CD14-positive monocyte (primary cell): ENCODE results near the gene CEP170B. TPM values are rescaled to one million over a fixed set of nuclear protein-coding genes. Genes with fewer than 3 reads are reported as not detected.

Experiments
- DNase-seq, 3 donors: peaks; one replicate each; pipeline ENCODE4 v3.0.0-alpha.2; 2011 to 2022
- H2AFZ ChIP-seq: 2 replicates; pipeline ENCODE4 v1.6.0; 2012; ENCODE audit warnings: mild to moderate bottlenecking, low read depth, low read length, inconsistent platforms; ENCODE audit not compliant: insufficient read depth, poor library complexity, severe bottlenecking
- H3K27ac ChIP-seq, 2 donors: 1 replicate in 1 of 2; 2 replicates in 1 of 2; pipeline ENCODE4 v1.5.1; 2012 to 2013; ENCODE audit warnings: low read length in 2 of 2, control low read depth in 1 of 2, inconsistent platforms in 1 of 2, low read depth in 1 of 2, mild to moderate bottlenecking in 1 of 2
- H3K27me3 ChIP-seq, 2 donors: one replicate each; pipeline versions ENCODE4 v1.6.0 to v1.6.1; 2011 to 2013; ENCODE audit warnings: low read length in 2 of 2; ENCODE audit not compliant: control insufficient read depth in 2 of 2, insufficient read depth in 2 of 2
- H3K36me3 ChIP-seq, 2 donors: replicated peaks in 1 of 2; 1 replicate in 1 of 2; 2 replicates in 1 of 2; pipeline versions ENCODE4 v1.5.1 to v1.6.1; 2012 to 2013; ENCODE audit warnings: low read length in 2 of 2, control low read depth in 1 of 2, inconsistent platforms in 1 of 2, mild to moderate bottlenecking in 1 of 2; ENCODE audit not compliant: insufficient read depth in 2 of 2, control insufficient read depth in 1 of 2
- H3K4me1 ChIP-seq, 2 donors: 1 replicate in 1 of 2; 2 replicates in 1 of 2; pipeline versions ENCODE4 v1.5.1 to v1.6.1; 2012 to 2013; ENCODE audit warnings: low read length in 2 of 2, control low read depth in 1 of 2, inconsistent platforms in 1 of 2, mild to moderate bottlenecking in 1 of 2, moderate library complexity in 1 of 2; ENCODE audit not compliant: insufficient read depth in 2 of 2, control insufficient read depth in 1 of 2
- H3K4me2 ChIP-seq: replicated peaks from 2 replicates; pipeline ENCODE3; 2012; ENCODE audit warnings: low read length, moderate library complexity, mild to moderate bottlenecking; ENCODE audit not compliant: poor library complexity, severe bottlenecking; ENCODE audit errors: extremely low read depth
- H3K4me3 ChIP-seq, 3 experiments: fragments of 200-600 bp in 1 of 3; sonication (generic) in 1 of 3; replicated peaks in 1 of 3; 1 replicate in 2 of 3; 2 replicates in 1 of 3; pipeline ENCODE4 v1.5.1; 2011 to 2013; ENCODE audit warnings: low read length in 3 of 3, mild to moderate bottlenecking in 3 of 3, control low read depth in 2 of 3, low read depth in 2 of 3, inconsistent platforms in 1 of 3, moderate library complexity in 1 of 3
- H3K79me2 ChIP-seq: 2 replicates; pipeline ENCODE4 v1.6.0; 2012; ENCODE audit warnings: mild to moderate bottlenecking, control low read depth, inconsistent platforms, low read length, moderate library complexity; ENCODE audit not compliant: insufficient read depth
- H3K9ac ChIP-seq: 2 replicates; pipeline ENCODE4 v1.6.0; 2017; ENCODE audit warnings: low read length, mild to moderate bottlenecking; ENCODE audit not compliant: insufficient read depth, poor library complexity, severe bottlenecking
- H3K9me3 ChIP-seq, 2 donors: replicated peaks in 1 of 2; 1 replicate in 1 of 2; 2 replicates in 1 of 2; pipeline versions ENCODE4 v1.5.1 to v1.6.1; 2012 to 2013; ENCODE audit warnings: low read length in 2 of 2, control low read depth in 1 of 2; ENCODE audit not compliant: control insufficient read depth in 1 of 2, insufficient read depth in 1 of 2
- H4K20me1 ChIP-seq: 2 replicates; pipeline ENCODE4 v1.6.0; 2012; ENCODE audit warnings: mild to moderate bottlenecking, low read length, control low read depth, moderate library complexity; ENCODE audit not compliant: insufficient read depth
- H3K27ac Mint-ChIP-seq, 7 donors: one replicate each; pipeline ENCODE4 v1.8.0; 2020; ENCODE audit warnings: mild to moderate bottlenecking in 7 of 7, mixed read lengths in 7 of 7, moderate library complexity in 6 of 7, inconsistent platforms in 2 of 7
- H3K27me3 Mint-ChIP-seq, 3 donors: one replicate each; pipeline ENCODE4 v1.8.0; 2021 to 2022; ENCODE audit warnings: low read depth in 3 of 3, mild to moderate bottlenecking in 3 of 3, mixed read lengths in 3 of 3, moderate library complexity in 3 of 3, inconsistent platforms in 1 of 3
- H3K36me3 Mint-ChIP-seq, 2 donors: one replicate each; pipeline ENCODE4 v1.8.0; 2020; ENCODE audit warnings: mixed read lengths in 2 of 2, inconsistent platforms in 1 of 2, mild to moderate bottlenecking in 1 of 2
- H3K4me1 Mint-ChIP-seq: one replicate; pipeline ENCODE4 v1.8.0; 2020; ENCODE audit warnings: mild to moderate bottlenecking, mixed read lengths
- H3K4me3 Mint-ChIP-seq, 2 donors: one replicate each; pipeline ENCODE4 v1.8.0; 2020; ENCODE audit warnings: mild to moderate bottlenecking in 2 of 2, mixed read lengths in 2 of 2, moderate library complexity in 1 of 2
- H3K9me3 Mint-ChIP-seq, 7 donors: one replicate each; pipeline ENCODE4 v1.8.0; 2020 to 2022; ENCODE audit warnings: mixed read lengths in 7 of 7, mild to moderate bottlenecking in 6 of 7, moderate library complexity in 6 of 7, inconsistent platforms in 2 of 7
- WGBS: methylation state at CpG from one replicate; pipeline ENCODE4 v1.1.5; 2013; ENCODE audit warnings: missing lambda C conversion rate; ENCODE audit not compliant: insufficient coverage; 5-methylcytosine and 5-hydroxymethylcytosine counted together
- intact Hi-C, 2 donors: fragments of 100-400 bp; cut with micrococcal nuclease; formaldehyde crosslinking; loops; one replicate each; pipeline versions ENCODE4 v1.15.0 to v1.15.1; 2023
- polyA plus RNA-seq, 3 donors: library from polyadenylated mRNA; depleted of rRNA in 1 of 3; unstranded in 2 of 3; stranded (reverse) in 1 of 3; fragments of 300-500 nt in 2 of 3; fragments of >200 nt in 1 of 3; fragmentation: Illumina TruSeq in 2 of 3; gene quantifications; 1 replicate in 2 of 3; 2 replicates in 1 of 3; pipeline ENCODE4 v1.2.3, GENCODE V29; 2012 to 2021
- TF ChIP-seq, protein P1 (sequence below): fragments of 200-600 bp; IDR thresholded peaks from one replicate; pipeline ENCODE4 v1.8.0; 2022; ENCODE audit warnings: antibody characterized with exemption, mild to moderate bottlenecking

Gene CEP170B
- polyA plus RNA-seq, 3 donors = 0.09 TPM; not detected in 2

DNA sequence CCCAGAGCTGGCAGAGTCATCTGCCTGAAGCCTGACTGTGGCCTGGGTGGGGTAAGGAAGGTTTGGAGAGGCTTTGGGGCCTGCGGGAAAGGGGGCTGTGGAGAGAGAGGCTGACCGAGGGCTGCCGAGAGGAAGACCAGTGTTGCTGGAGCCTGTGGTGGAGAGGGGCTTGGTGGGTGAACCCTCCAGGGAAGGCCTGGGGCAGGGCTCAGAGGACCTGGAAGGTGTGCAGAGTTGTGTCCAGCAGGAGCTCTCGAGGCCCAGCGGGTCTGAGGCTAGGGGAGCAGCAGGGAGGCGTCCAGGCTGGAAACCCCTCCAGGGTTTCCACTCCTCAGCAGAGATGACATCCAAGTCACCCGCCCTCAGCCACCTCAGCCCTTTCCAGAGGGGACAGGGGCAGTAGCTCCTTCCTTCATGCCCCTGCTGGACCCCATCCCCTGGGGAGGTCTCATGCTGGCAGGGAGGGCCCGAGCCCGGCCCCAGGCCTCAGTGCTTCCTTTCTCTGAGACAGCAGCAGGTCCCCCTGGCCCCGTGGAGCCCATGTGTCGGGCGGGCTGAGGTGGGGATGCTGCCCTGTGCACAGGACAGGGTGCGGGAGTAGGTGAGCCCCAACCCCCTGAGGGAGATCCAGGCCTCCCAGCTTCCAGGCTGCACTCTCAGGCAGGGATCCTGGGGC is 8.4 kb downstream of the CEP170B start:
- intact Hi-C loops = no loop called here
- no peak overlapping the region for H3K27ac Mint-ChIP-seq
- no peak overlapping the region for H3K4me2 ChIP-seq

DNA sequence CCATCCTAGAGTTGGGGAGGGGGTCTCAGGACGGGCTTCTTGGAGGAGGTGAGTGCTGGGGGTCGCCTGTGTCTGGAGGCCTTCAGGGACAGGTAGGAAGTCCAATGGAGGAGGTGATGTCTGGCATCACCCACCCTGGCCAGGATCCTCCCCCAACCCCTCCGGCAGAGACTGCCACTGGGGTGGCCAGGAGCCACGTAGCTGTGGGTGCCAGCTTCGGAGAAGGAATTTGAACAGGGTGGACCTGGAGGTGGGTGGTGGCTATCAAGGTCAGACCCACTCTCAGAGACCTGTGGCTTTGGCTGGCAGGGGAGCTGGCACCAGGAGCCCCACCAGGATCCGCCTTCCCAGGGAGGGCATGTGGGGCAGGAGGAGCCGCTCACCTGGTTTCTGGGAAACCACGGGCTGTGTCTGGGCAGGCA is 9.1 kb downstream of the CEP170B start:
- H3K36me3 ChIP-seq = no peaks in the 10 kb centered on the region
- DNase-seq = no peak
- Mint-ChIP-seq H3K27ac (no peak overlapping the region), H3K4me3 (no peak overlapping the region), H3K27me3 (peaks cover 9 to 14% (median 9%) of the 10 kb centered on the region in 3 donors), H3K4me1 (peaks cover 7% of the 10 kb centered on the region), H3K9me3 (peaks cover 0 to 5% (median 0%) of the 10 kb centered on the region in 7 donors), H3K36me3 (no peaks in the 10 kb centered on the region)
- no peaks in the 10 kb centered on the region for H3K79me2 ChIP-seq
- TF ChIP-seq, protein P1, sequence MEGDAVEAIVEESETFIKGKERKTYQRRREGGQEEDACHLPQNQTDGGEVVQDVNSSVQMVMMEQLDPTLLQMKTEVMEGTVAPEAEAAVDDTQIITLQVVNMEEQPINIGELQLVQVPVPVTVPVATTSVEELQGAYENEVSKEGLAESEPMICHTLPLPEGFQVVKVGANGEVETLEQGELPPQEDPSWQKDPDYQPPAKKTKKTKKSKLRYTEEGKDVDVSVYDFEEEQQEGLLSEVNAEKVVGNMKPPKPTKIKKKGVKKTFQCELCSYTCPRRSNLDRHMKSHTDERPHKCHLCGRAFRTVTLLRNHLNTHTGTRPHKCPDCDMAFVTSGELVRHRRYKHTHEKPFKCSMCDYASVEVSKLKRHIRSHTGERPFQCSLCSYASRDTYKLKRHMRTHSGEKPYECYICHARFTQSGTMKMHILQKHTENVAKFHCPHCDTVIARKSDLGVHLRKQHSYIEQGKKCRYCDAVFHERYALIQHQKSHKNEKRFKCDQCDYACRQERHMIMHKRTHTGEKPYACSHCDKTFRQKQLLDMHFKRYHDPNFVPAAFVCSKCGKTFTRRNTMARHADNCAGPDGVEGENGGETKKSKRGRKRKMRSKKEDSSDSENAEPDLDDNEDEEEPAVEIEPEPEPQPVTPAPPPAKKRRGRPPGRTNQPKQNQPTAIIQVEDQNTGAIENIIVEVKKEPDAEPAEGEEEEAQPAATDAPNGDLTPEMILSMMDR = no peak
- no peak overlapping the region for H3K4me2 ChIP-seq
- peaks cover 0 to 2% of the 10 kb centered on the region in 2 donors for H3K9me3 ChIP-seq
- no peak overlapping the region for H3K4me3 ChIP-seq
- H3K4me1 ChIP-seq = peaks cover 0 to 5% of the 10 kb centered on the region in 2 donors
- H3K27me3 ChIP-seq = no peaks in the 10 kb centered on the region
- no peak overlapping the region for H3K9ac ChIP-seq
- intact Hi-C loops = no loop called here
- H2AFZ ChIP-seq = no peak overlapping the region
- no peaks in the 10 kb centered on the region for H4K20me1 ChIP-seq
- 93% methylated on average over 3 of the region's 8 CpGs for WGBS
- H3K27ac ChIP-seq = no peak overlapping the region

More for the DNA sequence above, 8.4 kb downstream of the CEP170B start:
- TF ChIP-seq, protein P1 = no peak
- no peaks in the 10 kb centered on the region for H3K27me3 ChIP-seq
- DNase-seq = no peak
- H3K4me1 ChIP-seq = peaks cover 0 to 5% of the 10 kb centered on the region in 2 donors
- peaks cover 9 to 13% (median 12%) of the 10 kb centered on the region in 3 donors for H3K27me3 Mint-ChIP-seq
- no peaks in the 10 kb centered on the region for H3K36me3 ChIP-seq
- H2AFZ ChIP-seq = no peak overlapping the region
- peaks cover 7% of the 10 kb centered on the region for H3K4me1 Mint-ChIP-seq
- H3K27ac ChIP-seq = no peak overlapping the region
- H3K79me2 ChIP-seq = no peaks in the 10 kb centered on the region
- no peaks in the 10 kb centered on the region for H3K36me3 Mint-ChIP-seq
- H3K4me3 Mint-ChIP-seq = no peak overlapping the region
- H3K9me3 ChIP-seq = peaks cover 0 to 2% of the 10 kb centered on the region in 2 donors
- H3K9me3 Mint-ChIP-seq = peaks cover 0 to 5% (median 0%) of the 10 kb centered on the region in 7 donors
- no peaks in the 10 kb centered on the region for H4K20me1 ChIP-seq
- H3K4me3 ChIP-seq = no peak overlapping the region
- no peak overlapping the region for H3K9ac ChIP-seq
- WGBS = 87% methylated on average over 11 of the region's 13 CpGs
